Testis (tissue), 3 donors: ENCODE results near the gene PTDSS2. TPM values are rescaled to one million over a fixed set of nuclear protein-coding genes. Genes with fewer than 3 reads are reported as not detected.

Source experiments
- DNase-seq: peaks from one replicate; pipeline ENCODE4 v3.0.0-alpha.2; 2019
- H3K27ac ChIP-seq, 2 donors: fragments of 200-600 bp; sonication (generic); one replicate each; pipeline ENCODE4 v1.5.1; 2019
- H3K27me3 ChIP-seq: fragments of 200-600 bp; sonication (generic); one replicate; pipeline ENCODE4 v1.5.1; 2019
- H3K36me3 ChIP-seq: fragments of 200-600 bp; sonication (generic); one replicate; pipeline ENCODE4 v1.5.1; 2017; ENCODE audit warnings: low read depth; ENCODE audit errors: missing control alignments
- H3K4me1 ChIP-seq: fragments of 200-600 bp; sonication (generic); one replicate; pipeline ENCODE4 v1.5.1; 2019
- H3K4me3 ChIP-seq, 2 donors: fragments of 200-600 bp; sonication (generic); one replicate each; pipeline ENCODE4 v1.5.1; 2017 to 2019
- H3K9me3 ChIP-seq: fragments of 200-600 bp; sonication (generic); one replicate; pipeline ENCODE4 v1.5.1; 2017
- CTCF ChIP-seq, 3 experiments: fragments of 450-650 bp in 2 of 3; fragments of 200-600 bp in 1 of 3; sonication (generic) in 1 of 3; IDR thresholded peaks; one replicate each; pipeline ENCODE4 v1.5.1; 2016 to 2019; ENCODE audit warnings: antibody characterized with exemption in 3 of 3, mild to moderate bottlenecking in 2 of 3, moderate library complexity in 1 of 3
- POLR2A ChIP-seq: fragments of 450-650 bp; IDR thresholded peaks from one replicate; pipeline ENCODE4 v1.6.1; 2017; ENCODE audit warnings: antibody characterized with exemption, mild to moderate bottlenecking, moderate library complexity
- WGBS, 2 donors: methylation state at CpG; one replicate each; pipeline ENCODE4 v1.1.5; 2018; 5-methylcytosine and 5-hydroxymethylcytosine counted together
- intact Hi-C: fragments of 100-400 bp; cut with DNase I; formaldehyde crosslinking; loops from one replicate; pipeline ENCODE4 v1.15.1; 2023; ENCODE audit warnings: low total_unique reads
- polyA plus RNA-seq: library from polyadenylated mRNA; stranded (reverse); fragments of 350-450 nt; fragmentation: Illumina TruSeq; extraction: RNeasy Lipid Tissue Mini Kit (QIAGEN cat#74804); gene quantifications from one replicate; pipeline ENCODE4 v1.2.3, GENCODE V29; 2014; ENCODE audit warnings: low read depth, low replicate concordance; ENCODE audit not compliant: insufficient read depth
- total RNA-seq, 2 donors: library from RNA; depleted of rRNA; stranded (reverse); fragments of >200 nt; gene quantifications; one replicate each; pipeline ENCODE4 v1.2.3, GENCODE V29; 2016

Gene PTDSS2
- total and polyA plus RNA-seq, 3 donors from 2014 or later, result 107 to 160 (median 116) TPM

- peaks cover 5% of the 10 kb centered on the region for H3K4me1 ChIP-seq
- H3K9me3 ChIP-seq, result no peaks in the 10 kb centered on the region
- intact Hi-C loops, result no loop called here
- TF ChIP-seq POLR2A (no peak), CTCF (IDR thresholded peaks at IDR 0.05) (no peak)
- 63 to 66% methylated on average over 16 of the region's 16 CpGs for WGBS, 2 donors
- DNase-seq, result no peak
- no peaks in the 10 kb centered on the region for H3K27me3 ChIP-seq
- peak overlapping the region in 1 of 2 donors; percentile 37 for H3K27ac ChIP-seq
- H3K36me3 ChIP-seq, result no peaks in the 10 kb centered on the region
- no peak overlapping the region for H3K4me3 ChIP-seq
These were observed 27.1 kb downstream of the PTDSS2 start for GRCh38 chr11:477052-477715.

DNA sequence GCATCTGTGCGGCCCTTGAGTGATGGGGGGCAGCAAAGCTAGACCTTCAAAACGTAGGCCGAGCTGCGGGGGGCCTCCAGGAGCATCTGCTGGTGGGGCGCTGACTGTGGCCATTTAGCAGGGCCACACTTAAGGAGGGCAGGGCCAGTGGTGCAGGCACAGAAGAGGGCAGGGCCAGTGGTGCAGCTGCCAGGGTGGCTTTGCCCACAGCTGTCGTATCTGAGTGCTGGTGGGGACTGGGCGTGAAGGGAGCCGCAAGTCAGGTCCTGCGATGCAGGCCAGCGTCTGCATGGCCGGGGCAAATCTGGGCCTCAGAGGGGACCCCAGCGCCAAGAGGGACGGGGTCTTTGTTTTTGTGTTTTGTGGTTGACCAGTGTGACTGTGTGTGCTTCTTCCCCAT lies 29.2 kb downstream of the PTDSS2 start:
- H3K36me3 ChIP-seq, result no peaks in the 10 kb centered on the region
- intact Hi-C loops, result no loop called here
- no peaks in the 10 kb centered on the region for H3K27me3 ChIP-seq
- peaks cover 5% of the 10 kb centered on the region for H3K4me1 ChIP-seq
- H3K27ac ChIP-seq, result no peak overlapping the region
- no peak for DNase-seq
- TF ChIP-seq POLR2A, result no peak
- no peak for TF ChIP-seq CTCF (IDR thresholded peaks at IDR 0.05)
- 93 to 99% methylated on average over 10 to 13 of the region's 13 CpGs for WGBS, 2 donors
- no peak overlapping the region for H3K4me3 ChIP-seq
- H3K9me3 ChIP-seq, result no peaks in the 10 kb centered on the region

DNA sequence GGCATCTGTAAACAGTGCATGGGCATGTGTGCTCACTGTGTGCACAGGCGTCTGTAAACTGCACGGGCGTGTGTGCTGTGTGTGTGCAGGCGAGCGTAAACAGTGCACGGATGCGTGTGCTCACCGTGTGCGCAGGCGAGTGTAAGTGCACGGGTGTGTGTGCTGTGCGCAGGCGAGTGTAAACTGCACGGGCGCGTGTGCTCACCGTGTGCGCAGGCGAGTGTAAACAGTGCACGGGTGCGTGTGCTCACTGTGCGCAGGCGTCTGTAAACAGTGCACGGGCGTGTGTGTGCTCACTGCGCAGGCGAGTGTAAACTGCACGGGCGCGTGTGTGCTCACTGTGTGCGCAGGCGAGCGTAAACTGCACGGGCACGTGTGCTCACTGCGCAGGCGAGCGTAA lies 34.5 kb downstream of the PTDSS2 start:
- no peaks in the 10 kb centered on the region for H3K36me3 ChIP-seq
- intact Hi-C loops, result no loop called here
- H3K4me1 ChIP-seq, result no peaks in the 10 kb centered on the region
- H3K27me3 ChIP-seq, result no peaks in the 10 kb centered on the region
- 88 to 93% methylated on average over 38 of the region's 38 CpGs for WGBS, 2 donors
- no peak overlapping the region for H3K4me3 ChIP-seq
- H3K9me3 ChIP-seq, result no peaks in the 10 kb centered on the region
- H3K27ac ChIP-seq, result no peak overlapping the region
- TF ChIP-seq POLR2A, result no peak
- TF ChIP-seq CTCF (IDR thresholded peaks at IDR 0.05), result no peak
- DNase-seq, result no peak

- no peak overlapping the region for H3K4me3 ChIP-seq
- intact Hi-C loops, result no loop called here
- no peaks in the 10 kb centered on the region for H3K9me3 ChIP-seq
- WGBS, 2 donors, result 82 to 85% methylated on average over 12 to 23 of the region's 23 CpGs
- no peak for TF ChIP-seq POLR2A
- TF ChIP-seq CTCF (IDR thresholded peaks at IDR 0.05), result no peak
- H3K27me3 ChIP-seq, result no peaks in the 10 kb centered on the region
- no peak overlapping the region for H3K27ac ChIP-seq
- no peaks in the 10 kb centered on the region for H3K36me3 ChIP-seq
- DNase-seq, result no peak
- H3K4me1 ChIP-seq, result no peaks in the 10 kb centered on the region
These were observed 36.1 kb downstream of the PTDSS2 start for GRCh38 chr11:486189-486588.

DNA sequence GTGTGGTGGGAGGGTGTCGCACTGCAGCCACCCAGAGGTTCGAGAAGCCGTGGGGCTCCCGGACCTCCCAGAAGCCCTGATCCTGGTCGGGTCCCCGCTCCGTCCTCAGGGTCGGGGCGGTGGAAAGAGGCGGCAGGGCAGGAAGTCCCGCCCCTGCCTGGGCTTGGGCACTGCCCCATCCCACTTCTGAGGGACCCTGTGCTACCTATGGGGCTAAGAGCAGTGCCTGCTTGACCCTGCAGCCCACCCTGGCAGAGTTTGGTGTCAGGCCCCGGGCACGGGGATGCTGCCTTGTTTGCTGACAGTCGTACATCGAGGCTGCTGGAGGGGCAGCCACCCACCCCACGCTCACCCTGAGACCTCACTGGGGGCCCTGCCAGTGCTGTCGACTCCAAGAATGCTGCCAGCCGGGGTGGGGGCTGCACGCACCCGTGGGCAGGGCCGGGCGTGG lies 37.5 kb downstream of the PTDSS2 start:
- WGBS, 2 donors, result 80 to 86% methylated on average over 4 to 17 of the region's 22 CpGs
- Histone ChIP-seq H3K4me1 (no peaks in the 10 kb centered on the region), H3K36me3 (no peaks in the 10 kb centered on the region), H3K27me3 (no peaks in the 10 kb centered on the region), H3K9me3 (no peaks in the 10 kb centered on the region), H3K27ac (no peak overlapping the region), H3K4me3 (no peak overlapping the region)
- TF ChIP-seq POLR2A (no peak), CTCF (IDR thresholded peaks at IDR 0.05) (no peak)
- intact Hi-C loops, result no loop called here
- DNase-seq, result no peak
